T-helper 2 cell treated with Interferon-gamma antibody and Interleukin-4, amounts not matched to agents 100 ng/mL and 5 ng/mL, for 36 hours (primary cell): Measurements from ENCODE around the gene RORC. TPM values are rescaled to one million over a fixed set of nuclear protein-coding genes. Genes with fewer than 3 reads are reported as not detected.
"Not testable (repeated sequence)": the region's sequence is repeated elsewhere in the genome, so short reads cannot be mapped to it uniquely, and the experiment has no call there.

Experiments
- intact Hi-C: fragments of 100-400 bp; cut with micrococcal nuclease; formaldehyde crosslinking; loops from one replicate; pipeline ENCODE4 v1.15.1; 2023
- total RNA-seq: library from RNA; stranded (reverse); gene quantifications from 2 replicates; pipeline ENCODE4 v1.2.3, GENCODE V29; 2022

Gene RORC
- total RNA-seq, 1 donor from 2014 or later: 0.32 TPM

DNA sequence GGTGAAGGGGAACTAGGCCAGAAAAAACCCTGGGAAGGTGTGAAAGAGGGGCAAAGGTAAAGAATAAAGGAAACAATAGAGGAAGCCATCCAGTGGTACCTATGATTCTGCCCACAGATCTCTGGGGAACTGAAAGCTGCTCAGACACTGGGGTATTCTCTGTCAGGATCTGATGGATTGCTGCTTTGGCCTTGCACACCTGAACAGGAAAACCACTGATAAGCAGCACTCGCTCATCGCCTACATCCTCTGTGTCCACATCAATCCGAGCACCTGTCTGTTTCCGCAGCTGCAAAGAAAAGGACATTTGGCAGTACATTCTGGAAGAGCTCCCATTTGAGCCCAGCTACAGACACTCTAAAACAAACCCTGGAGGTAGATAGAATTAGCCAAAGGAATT, 51.8 kb downstream of the RORC start:
- intact Hi-C loops: no loop called here

DNA sequence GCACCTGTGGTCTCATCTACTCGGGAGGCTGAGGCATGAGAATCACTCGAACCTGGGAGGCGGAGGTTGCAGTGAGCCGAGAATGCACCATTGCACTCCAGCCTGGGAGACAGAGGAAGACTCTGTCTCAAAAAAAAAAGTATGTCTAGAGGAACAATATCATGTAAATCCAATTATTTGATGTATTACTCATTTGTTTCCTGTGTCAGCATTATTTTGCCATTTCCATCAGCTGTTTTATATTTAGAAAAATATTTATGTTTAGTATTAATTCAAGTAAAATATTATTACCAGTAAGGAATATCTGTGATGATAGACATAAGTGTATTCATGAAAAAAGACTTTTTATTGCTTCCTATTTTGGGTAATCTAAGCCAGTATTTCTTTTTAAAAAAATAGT, 54.3 kb downstream of the RORC start:
- intact Hi-C loops: no loop called here

DNA sequence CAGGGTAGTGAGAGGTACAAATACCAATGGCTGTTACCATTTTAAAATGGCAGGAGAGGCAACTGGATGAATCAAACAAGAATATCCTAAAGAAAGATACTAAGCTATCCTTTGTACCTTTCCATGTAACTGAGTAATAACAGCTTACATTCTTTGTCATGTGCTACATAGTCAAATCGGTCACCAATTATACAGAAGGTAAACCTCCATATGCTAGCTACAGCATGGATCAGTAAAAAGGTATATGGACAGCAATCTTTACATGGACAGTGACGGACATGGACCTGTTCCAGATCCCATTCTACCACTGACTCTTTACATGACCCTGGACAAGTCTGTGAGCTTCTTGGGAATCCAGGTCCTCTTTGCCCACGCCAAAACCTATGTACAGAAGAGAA, 54.9 kb downstream of the RORC start:
- intact Hi-C loops: no loop called here

DNA sequence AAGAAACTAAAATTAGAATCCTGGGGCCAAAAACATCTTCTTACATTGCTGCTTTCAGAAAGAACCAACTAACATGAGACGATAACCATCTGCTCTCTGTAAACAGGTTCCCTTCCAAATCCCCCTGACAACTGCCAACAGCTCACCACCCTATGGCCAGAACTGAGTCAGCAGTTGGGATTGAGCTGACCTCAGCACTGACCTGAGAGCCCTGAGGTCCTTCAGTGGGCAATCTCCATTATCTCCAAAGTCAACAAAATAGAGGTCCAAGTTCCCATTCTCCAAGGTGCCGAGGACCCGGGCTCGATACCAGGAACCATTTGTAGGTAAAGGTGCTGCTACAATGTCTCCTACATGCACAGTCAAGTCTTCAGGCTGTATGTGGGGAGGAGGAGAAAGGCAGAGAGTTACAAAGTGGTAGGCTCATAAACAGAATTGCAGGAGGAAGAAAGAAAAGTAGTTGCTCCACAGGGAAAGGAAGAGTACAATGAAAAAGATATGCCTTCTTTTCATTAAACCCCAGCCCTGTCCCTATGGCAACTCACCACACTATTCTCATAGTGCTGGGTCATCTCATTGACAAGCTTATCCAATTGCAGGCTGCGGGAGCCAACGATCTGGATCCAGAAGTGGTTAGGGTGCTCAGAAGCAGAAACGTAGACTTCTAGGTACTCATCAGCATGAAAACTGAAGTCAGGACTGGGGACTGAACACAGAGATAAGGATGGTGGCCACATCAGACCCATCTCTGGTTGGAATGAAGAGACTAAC, 55.5 kb downstream of the RORC start:
- intact Hi-C loops: no loop called here

DNA sequence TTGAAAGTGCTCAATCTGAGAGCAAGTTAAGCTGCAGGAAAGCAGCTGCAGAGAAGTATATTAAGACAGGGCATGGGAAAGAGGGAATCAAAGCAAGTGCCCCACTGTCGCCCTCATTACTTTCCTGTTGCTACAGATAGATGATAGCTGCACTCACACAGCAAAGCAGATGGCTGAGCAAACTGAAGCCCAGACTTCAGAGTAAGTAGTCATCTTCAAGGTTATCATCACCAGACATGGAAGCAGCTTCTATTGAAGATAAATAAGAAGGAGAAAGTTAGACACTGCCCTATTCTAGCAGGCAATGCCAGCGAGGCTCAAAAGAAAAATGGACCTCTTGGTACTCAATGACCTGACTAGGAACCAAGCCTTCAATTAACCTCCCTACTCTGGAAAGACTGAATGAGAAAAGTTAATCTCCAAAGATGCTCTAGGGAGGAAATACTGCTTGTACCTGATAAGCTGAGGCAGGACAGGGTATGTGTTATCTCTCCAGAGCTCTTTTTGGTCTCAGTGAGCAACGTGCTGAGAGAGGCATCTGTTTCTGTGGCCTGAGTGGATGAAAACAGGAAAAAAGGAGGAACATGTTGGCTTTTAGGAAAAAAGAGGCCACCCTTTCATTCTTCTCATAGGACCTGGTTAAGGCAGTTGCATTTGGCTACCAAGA, 57.2 kb downstream of the RORC start:
- intact Hi-C loops: no loop called here

DNA sequence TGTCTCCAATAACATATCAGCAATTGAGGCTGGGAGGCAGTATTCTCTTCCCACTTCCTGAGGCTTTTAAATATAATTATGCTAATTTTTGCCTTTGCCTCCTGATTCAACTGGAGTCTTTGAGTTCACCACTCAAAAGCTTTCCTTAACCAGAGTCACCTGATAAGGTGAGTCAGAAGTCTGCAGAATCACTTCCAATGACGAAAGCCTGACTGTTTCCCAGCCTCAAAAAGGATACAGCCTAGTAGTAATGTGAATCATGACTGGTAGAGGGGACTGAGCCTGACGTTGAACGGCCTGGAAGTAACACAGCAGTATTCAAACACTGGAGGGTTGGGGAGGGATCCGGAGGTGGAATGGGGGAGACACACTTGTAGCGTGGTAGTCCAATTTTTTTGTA, 57.9 kb downstream of the RORC start:
- intact Hi-C loops: no loop called here

DNA sequence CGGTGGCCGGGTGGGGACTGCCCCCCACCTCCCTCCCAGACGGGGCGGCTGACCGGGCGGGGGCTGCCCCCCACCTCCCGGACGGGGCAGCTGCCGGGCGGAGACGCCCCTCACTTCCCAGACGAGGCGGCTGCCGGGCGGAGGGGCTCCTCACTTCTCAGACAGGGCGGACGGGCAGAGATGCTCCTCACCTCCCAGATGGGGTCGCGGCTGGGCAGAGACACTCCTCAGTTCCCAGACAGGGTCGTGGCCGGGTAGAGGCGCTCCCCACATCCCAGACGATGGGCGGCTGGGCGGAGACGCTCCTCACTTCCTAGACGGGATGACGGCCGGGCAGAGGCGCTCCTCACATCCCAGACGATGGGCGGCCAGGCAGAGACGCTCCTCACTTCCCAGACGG, 62.3 kb downstream of the RORC start:
- intact Hi-C loops: not testable (repeated sequence)

DNA sequence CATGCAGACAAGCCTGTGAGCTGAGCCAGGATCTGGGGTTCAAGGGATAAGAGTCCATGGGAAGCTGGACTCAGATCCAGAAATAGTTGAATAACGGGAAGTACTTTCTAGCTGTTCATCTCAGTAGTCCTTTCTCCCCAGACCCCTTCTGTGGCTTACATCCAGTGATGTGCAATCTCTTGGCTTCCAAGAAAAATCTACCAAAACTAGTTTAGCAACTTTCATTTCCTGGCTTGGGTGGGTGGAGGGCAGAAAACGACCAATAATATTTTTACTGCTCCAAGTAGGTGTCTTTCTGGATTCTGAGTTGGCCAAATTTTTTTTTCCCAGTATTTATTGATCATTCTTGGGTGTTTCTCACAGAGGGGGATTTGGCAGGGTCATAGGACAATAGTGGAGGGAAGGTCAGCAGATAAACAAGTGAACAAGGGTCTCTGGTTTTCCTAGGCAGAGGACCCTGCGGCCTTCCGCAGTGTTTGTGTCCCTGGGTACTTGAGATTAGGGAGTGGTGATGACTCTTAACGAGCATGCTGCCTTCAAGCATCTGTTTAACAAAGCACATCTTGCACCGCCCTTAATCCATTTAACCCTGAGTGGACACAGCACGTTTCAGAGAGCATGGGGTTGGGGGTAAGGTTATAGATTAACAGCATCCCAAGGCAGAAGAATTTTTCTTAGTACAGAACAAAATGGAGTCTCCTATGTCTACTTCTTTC, 63.1 kb downstream of the RORC start:
- intact Hi-C loops: not testable (repeated sequence)

DNA sequence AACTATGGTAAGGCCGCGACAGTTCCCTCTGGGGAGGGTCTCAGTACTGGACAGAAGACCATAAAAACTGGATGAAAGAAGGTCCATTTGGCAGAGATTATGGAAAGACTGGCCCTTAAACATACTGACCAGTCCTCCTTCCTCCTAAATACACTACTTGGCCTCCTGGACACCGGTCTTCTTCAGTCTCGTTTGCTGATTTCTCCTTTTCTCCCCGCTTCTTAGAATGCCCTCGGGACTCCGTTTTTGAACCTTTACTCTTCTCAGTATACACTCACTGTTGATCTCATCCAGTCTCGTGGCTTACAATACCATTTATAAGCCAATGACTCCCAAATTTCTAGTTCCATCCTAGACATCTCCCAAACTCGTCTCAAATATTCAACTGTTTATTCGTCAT, 67.6 kb downstream of the RORC start:
- intact Hi-C loops: loop anchor here (1.0 to 2.0 kb wide), 3 partner anchors 26 to 153 kb away; partner anchors contain the start of gene TDRKH

DNA sequence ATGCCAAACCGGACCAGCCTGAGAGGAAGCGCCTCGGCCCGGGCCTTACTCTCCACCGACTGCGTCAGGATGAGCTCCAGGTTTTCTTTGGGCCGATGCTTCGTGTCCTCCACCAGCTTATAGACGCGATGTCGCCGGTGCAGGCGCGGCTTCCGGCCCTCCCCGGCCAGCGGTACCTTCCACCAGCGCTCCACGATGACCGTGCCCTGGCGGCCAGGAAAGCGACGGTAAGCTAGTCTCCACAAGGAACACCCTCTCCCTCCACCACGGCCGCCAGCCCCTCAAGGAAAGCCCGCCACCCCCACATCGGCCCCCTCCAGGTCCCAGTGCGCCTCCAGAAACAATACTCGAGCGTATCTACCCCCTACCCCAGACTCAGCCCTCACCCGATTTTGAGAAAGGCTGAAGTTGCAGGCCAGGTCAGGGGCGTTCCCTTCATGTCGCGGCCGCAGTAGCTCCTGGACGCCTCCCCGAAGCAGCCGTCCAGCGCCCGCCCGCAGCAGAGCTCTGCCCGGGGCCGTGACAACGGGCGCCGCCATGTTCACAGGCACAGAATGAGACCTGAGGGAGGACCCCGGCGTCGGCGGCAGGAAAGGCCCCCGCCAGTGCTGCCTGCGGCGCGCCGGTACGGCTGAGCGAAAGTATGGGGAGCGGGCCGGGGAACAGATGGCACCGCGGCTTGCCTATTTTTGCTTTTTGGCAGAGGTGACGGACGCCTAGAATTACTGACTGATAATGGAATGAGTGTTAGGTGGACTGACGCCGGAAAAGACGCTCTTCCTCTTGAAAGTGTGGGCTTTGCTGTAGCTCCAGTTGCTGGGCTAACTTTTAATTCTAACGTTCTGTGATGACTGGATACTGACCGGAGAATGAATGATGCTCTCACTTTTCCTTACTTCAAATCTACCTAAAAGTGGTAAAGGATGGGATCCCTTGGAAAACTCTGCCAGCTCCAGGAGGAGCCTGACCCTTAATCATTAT, 68.4 kb downstream of the RORC start, which contains the start of gene MRPL9:
MRPL9 (minus strand) TSS at position 556 of the 981 bp plus-strand sequence; CDS start at position 539, 17 bp downstream.
- intact Hi-C loops: loop anchor here (1.0 to 2.0 kb wide), 3 partner anchors 27 to 152 kb away; partner anchors contain the start of gene TDRKH

DNA sequence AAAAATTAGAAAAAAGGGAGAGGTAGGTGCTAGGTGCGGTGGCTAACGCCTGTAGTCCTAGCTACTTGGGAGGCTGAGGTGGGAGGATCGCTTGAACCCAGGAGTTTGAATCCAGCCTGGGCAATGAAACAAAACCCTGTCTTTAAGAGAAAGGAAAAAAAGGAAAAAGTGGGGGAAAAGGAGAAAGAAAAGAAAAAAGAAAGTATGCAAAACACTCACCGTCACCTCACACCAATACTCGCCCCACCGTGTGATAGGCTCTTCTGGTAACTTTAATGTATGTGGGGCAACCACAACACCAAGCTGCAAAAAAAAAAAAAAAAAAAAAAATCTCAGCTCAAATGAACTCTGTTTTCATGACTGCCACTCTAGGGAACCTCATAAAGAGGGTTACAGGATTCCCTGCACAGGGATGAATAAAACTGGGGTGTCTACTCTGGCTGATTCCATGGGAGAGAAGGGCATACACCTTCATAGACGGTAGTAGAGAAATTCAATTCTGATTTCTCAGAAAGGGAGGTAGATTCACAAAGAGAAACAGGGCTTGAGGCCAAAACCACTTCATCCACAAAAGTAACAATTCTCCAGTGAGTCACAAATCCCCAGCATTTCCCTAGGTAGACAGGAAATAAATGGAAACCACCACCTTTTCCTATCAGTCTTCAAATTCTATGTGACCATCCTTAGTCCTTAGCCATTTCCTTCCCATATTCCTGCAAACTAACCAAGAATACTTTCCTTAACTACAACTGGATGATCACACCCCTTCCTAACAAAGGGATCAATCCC, 70.8 kb downstream of the RORC start:
- intact Hi-C loops: no loop called here

DNA sequence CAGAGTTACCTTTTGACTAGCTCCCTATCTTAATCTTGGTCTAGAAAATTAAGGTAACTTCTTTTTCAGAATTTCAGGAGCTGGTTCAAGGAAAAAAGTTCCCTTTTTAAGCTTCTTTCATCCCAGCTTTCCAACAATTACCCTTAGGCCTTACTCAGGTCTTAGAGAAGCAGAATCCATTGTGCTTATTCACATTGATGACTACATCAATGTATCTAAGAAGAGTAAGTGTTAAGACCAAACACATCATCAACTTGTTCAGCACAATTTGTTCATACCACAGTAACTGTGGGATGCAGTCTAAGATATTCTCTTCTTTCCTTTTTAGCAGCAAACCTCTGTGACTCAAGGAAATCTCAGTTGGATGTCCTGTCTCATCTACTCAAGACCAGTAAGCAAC, 72.4 kb downstream of the RORC start:
- intact Hi-C loops: no loop called here

DNA sequence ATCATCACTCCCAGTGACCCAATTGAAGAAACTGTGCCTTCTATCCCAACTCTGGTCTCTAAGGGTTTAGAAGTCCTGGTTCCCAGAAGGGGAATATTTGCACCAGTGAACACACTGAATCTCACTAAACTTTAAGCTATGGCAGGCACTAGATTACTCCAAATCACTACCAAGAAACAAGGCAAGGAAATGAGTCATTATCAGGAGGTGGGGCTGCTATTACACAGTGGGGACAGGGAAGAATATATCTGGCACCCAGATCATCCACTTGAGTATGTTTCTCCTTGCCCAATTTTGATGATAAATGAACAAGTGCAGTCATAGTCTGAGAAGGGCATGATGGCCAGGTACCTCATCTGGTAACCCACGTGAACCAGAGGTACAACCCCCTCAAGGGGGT, 75.3 kb downstream of the RORC start:
- intact Hi-C loops: no loop called here

Other genes starting within 250 kb of the RORC start
- gene SNX27, start 219.8 kb downstream of the RORC start, total RNA-seq: 26.9 and 29.5 TPM in 2 replicates
- not detected in 2 replicates for gene CELF3, start 115.0 kb downstream of the RORC start, total RNA-seq
- gene RIIAD1, start 110.3 kb downstream of the RORC start, total RNA-seq: not detected in 2 replicates
- gene MRPL9, start 68.3 kb downstream of the RORC start, total RNA-seq: 108 and 112 TPM in 2 replicates
- gene TDRKH, start 41.3 kb downstream of the RORC start, total RNA-seq: 14.9 and 16.3 TPM in 2 replicates
- not detected in 2 replicates for gene LINGO4, start 26.4 kb downstream of the RORC start, total RNA-seq
- 0.68 and 1.1 TPM in 2 replicates for gene C2CD4D, start 8.0 kb upstream of the RORC start, total RNA-seq
- gene THEM5, start 21.9 kb upstream of the RORC start, total RNA-seq: not detected in 2 replicates
- gene THEM4, start 77.7 kb upstream of the RORC start, total RNA-seq: 48.8 and 49.3 TPM in 2 replicates
- 431 and 437 TPM in 2 replicates for gene S100A10, start 162.1 kb upstream of the RORC start, total RNA-seq
- gene S100A11, start 205.2 kb upstream of the RORC start, total RNA-seq: 475 and 488 TPM in 2 replicates